ENCODE data around the gene IPO9. TPM values are rescaled to one million over a fixed set of nuclear protein-coding genes. Genes with fewer than 3 reads are reported as not detected.

The IPO9 gene
- total and polyA plus RNA-seq, 2 donors (not counting 1 experiment from before 2014, with no cell fraction given), result 28.4 to 29.2 TPM

- Histone ChIP-seq H3K9me3 (ENCODE audit: control insufficient read depth, insufficient read depth, low read depth, low read length) (no peaks in the 10 kb centered on the region), H3K4me3 (replicated peaks in 1 of 4; ENCODE audit: control extremely low read depth in 1 of 4, insufficient read depth in 1 of 4, low read depth in 3 of 4, low read length in 4 of 4) (no peak overlapping the region), H3K9ac (ENCODE audit: insufficient read depth, low read length) (no peak overlapping the region), H2AFZ (ENCODE audit: low read length) (no peak overlapping the region), H4K20me1 (ENCODE audit: control insufficient read depth, extremely low read depth, insufficient read depth, low read length) (no peaks in the 10 kb centered on the region), H3K4me2 (ENCODE audit: extremely low read depth, insufficient read depth, low read length) (no peak overlapping the region), H3K4me1 (ENCODE audit: control insufficient read depth, extremely low read depth, insufficient read depth, low read length) (peaks cover 2% of the 10 kb centered on the region), H3K27me3 (ENCODE audit: control insufficient read depth, insufficient read depth, low read length) (no peaks in the 10 kb centered on the region), H3K79me2 (ENCODE audit: control insufficient read depth, insufficient read depth, low read length) (peaks cover 71% of the 10 kb centered on the region), H3K36me3 (ENCODE audit: control insufficient read depth, insufficient read depth, low read length) (no peaks in the 10 kb centered on the region), H3K27ac (ENCODE audit: insufficient read depth, low read length) (no peak overlapping the region)
- no peak for TF ChIP-seq CTCF (conservative IDR thresholded peaks at IDR 0.05 in 1 of 2, IDR thresholded peaks at IDR 0.05 in 1 of 2; ENCODE audit: low read depth in 1 of 2, low read length in 2 of 2)
- no peak for TF ChIP-seq EZH2 (IDR thresholded peaks at IDR 0.05; ENCODE audit: low read length, missing control alignments)
- no peak for DNase-seq (ENCODE audit: low read depth in 2 of 2)
Measured at GRCh38 chr1:201840490-201840889, 11.5 kb downstream of the IPO9 start.

- Histone ChIP-seq H3K9ac (ENCODE audit: insufficient read depth, low read length) (no peak overlapping the region), H3K79me2 (ENCODE audit: control insufficient read depth, insufficient read depth, low read length) (peaks cover 71% of the 10 kb centered on the region), H3K4me3 (replicated peaks in 1 of 4; ENCODE audit: control extremely low read depth in 1 of 4, insufficient read depth in 1 of 4, low read depth in 3 of 4, low read length in 4 of 4) (no peak overlapping the region), H3K27me3 (ENCODE audit: control insufficient read depth, insufficient read depth, low read length) (no peaks in the 10 kb centered on the region), H3K4me2 (ENCODE audit: extremely low read depth, insufficient read depth, low read length) (no peak overlapping the region), H4K20me1 (ENCODE audit: control insufficient read depth, extremely low read depth, insufficient read depth, low read length) (no peaks in the 10 kb centered on the region), H3K27ac (ENCODE audit: insufficient read depth, low read length) (no peak overlapping the region), H3K9me3 (ENCODE audit: control insufficient read depth, insufficient read depth, low read depth, low read length) (no peaks in the 10 kb centered on the region), H2AFZ (ENCODE audit: low read length) (no peak overlapping the region), H3K36me3 (ENCODE audit: control insufficient read depth, insufficient read depth, low read length) (no peaks in the 10 kb centered on the region), H3K4me1 (ENCODE audit: control insufficient read depth, extremely low read depth, insufficient read depth, low read length) (peaks cover 4% of the 10 kb centered on the region)
- no peak for DNase-seq (ENCODE audit: low read depth in 2 of 2)
- TF ChIP-seq CTCF (conservative IDR thresholded peaks at IDR 0.05 in 1 of 2, IDR thresholded peaks at IDR 0.05 in 1 of 2; ENCODE audit: low read depth in 1 of 2, low read length in 2 of 2) (no peak), EZH2 (IDR thresholded peaks at IDR 0.05; ENCODE audit: low read length, missing control alignments) (no peak)
Measured at GRCh38 chr1:201841265-201841912, 12.4 kb downstream of the IPO9 start.

- H2AFZ ChIP-seq (ENCODE audit: low read length), result no peak overlapping the region
- TF ChIP-seq CTCF (conservative IDR thresholded peaks at IDR 0.05 in 1 of 2, IDR thresholded peaks at IDR 0.05 in 1 of 2; ENCODE audit: low read depth in 1 of 2, low read length in 2 of 2), result no peak
- no peak for DNase-seq (ENCODE audit: low read depth in 2 of 2)
- H3K4me3 ChIP-seq (replicated peaks in 1 of 4; ENCODE audit: control extremely low read depth in 1 of 4, insufficient read depth in 1 of 4, low read depth in 3 of 4, low read length in 4 of 4), result no peak overlapping the region
- H3K36me3 ChIP-seq (ENCODE audit: control insufficient read depth, insufficient read depth, low read length), result no peaks in the 10 kb centered on the region
- no peaks in the 10 kb centered on the region for H3K27me3 ChIP-seq (ENCODE audit: control insufficient read depth, insufficient read depth, low read length)
- H3K79me2 ChIP-seq (ENCODE audit: control insufficient read depth, insufficient read depth, low read length), result peaks cover 71% of the 10 kb centered on the region
- H3K27ac ChIP-seq (ENCODE audit: insufficient read depth, low read length), result no peak overlapping the region
- no peak overlapping the region for H3K9ac ChIP-seq (ENCODE audit: insufficient read depth, low read length)
- H3K4me1 ChIP-seq (ENCODE audit: control insufficient read depth, extremely low read depth, insufficient read depth, low read length), result peaks cover 4% of the 10 kb centered on the region
- H4K20me1 ChIP-seq (ENCODE audit: control insufficient read depth, extremely low read depth, insufficient read depth, low read length), result no peaks in the 10 kb centered on the region
- H3K9me3 ChIP-seq (ENCODE audit: control insufficient read depth, insufficient read depth, low read depth, low read length), result no peaks in the 10 kb centered on the region
- H3K4me2 ChIP-seq (ENCODE audit: extremely low read depth, insufficient read depth, low read length), result no peak overlapping the region
Measured at GRCh38 chr1:201842472-201843027, 13.6 kb downstream of the IPO9 start.
